Measurements from ENCODE around the gene MAFF. TPM values are rescaled to one million over a fixed set of nuclear protein-coding genes. Genes with fewer than 3 reads are reported as not detected.

The MAFF gene
- total RNA-seq, 1 experiment from 2014 or later: 26.0 TPM

- ChIA-PET POLR2A (no interaction called here), RAD21 (ENCODE audit: low non-redundant PET in 1 of 2, low total read pairs in 2 of 2, uncharacterized antibody in 2 of 2, unreplicated experiment in 2 of 2) (no interaction called here), CTCF (no interaction called here)
- Histone ChIP-seq H3K27me3 (ENCODE audit: insufficient read depth, low read length) (no peaks in the 10 kb centered on the region), H3K9me2 (ENCODE audit: insufficient read depth) (no peaks in the 10 kb centered on the region), H3K9me3 (ENCODE audit: control insufficient read depth in 1 of 2, insufficient read depth in 1 of 2, low read depth in 1 of 2, low read length in 2 of 2) (no peaks in the 10 kb centered on the region), H3K36me3 (ENCODE audit: control insufficient read depth in 1 of 2, insufficient read depth in 2 of 2, low read length in 2 of 2) (0 out of 4 replicates have a peak, but pooled peaks cover 0 to 3% of the 10 kb centered on the region in 2 experiments), H3K27ac (ENCODE audit: low read depth, low read length) (no peak overlapping the region), H3K9ac (ENCODE audit: low read length) (no peak overlapping the region), H3K79me2 (ENCODE audit: insufficient read depth, low read length) (peaks cover 27% of the 10 kb centered on the region), H3K4me2 (ENCODE audit: low read length) (no peak overlapping the region), H3K4me3 (replicated peaks in 1 of 2; ENCODE audit: low read depth in 1 of 2, low read length in 2 of 2) (no peak overlapping the region), H2AFZ (ENCODE audit: low read depth, low read length, poor library complexity, severe bottlenecking) (no peak overlapping the region), H3K4me1 (ENCODE audit: control insufficient read depth in 1 of 2, insufficient read depth in 2 of 2, low read length in 2 of 2) (peaks cover 12 to 32% of the 10 kb centered on the region in 2 experiments), H4K20me1 (ENCODE audit: insufficient read depth) (peaks cover 4% of the 10 kb centered on the region; the same call in 1 of the 2 replicates)
- no peak for ATAC-seq
- TF ChIP-seq CBX3 (IDR thresholded peaks at IDR 0.05; ENCODE audit: low read depth) (no peak), FOSL1 (IDR thresholded peaks at IDR 0.05; ENCODE audit: low read depth) (no peak)
- TF ChIP-seq, protein P1, sequence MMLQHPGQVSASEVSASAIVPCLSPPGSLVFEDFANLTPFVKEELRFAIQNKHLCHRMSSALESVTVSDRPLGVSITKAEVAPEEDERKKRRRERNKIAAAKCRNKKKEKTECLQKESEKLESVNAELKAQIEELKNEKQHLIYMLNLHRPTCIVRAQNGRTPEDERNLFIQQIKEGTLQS (IDR thresholded peaks at IDR 0.05): no peak
- TF ChIP-seq, protein P2, sequence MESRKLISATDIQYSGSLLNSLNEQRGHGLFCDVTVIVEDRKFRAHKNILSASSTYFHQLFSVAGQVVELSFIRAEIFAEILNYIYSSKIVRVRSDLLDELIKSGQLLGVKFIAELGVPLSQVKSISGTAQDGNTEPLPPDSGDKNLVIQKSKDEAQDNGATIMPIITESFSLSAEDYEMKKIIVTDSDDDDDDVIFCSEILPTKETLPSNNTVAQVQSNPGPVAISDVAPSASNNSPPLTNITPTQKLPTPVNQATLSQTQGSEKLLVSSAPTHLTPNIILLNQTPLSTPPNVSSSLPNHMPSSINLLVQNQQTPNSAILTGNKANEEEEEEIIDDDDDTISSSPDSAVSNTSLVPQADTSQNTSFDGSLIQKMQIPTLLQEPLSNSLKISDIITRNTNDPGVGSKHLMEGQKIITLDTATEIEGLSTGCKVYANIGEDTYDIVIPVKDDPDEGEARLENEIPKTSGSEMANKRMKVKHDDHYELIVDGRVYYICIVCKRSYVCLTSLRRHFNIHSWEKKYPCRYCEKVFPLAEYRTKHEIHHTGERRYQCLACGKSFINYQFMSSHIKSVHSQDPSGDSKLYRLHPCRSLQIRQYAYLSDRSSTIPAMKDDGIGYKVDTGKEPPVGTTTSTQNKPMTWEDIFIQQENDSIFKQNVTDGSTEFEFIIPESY (IDR thresholded peaks at IDR 0.05; ENCODE audit: extremely low read depth, insufficient replicate concordance, low read length): no peak
- no peak for DNase-seq (ENCODE audit: low read depth, low spot score)
- intact Hi-C loops (cut with micrococcal nuclease): no loop called here
- BruUV-seq (replicated peaks): no TSS peak
Measured at GRCh38 chr22:38199826-38200559, 1.8 kb upstream of the MAFF start.

- H3K4me2 ChIP-seq (ENCODE audit: low read length): peak overlapping the region; percentile 68
- H3K4me1 ChIP-seq (ENCODE audit: control insufficient read depth in 1 of 2, insufficient read depth in 2 of 2, low read length in 2 of 2): peaks cover 12 to 27% of the 10 kb centered on the region in 2 experiments
- ChIA-PET CTCF (interaction anchor here (1.0 kb wide), 1 partner anchor 87 kb away, joined by 3 read pairs; no protein-coding TSS in a partner anchor), POLR2A (interaction anchor here (0.9 to 2.0 kb wide), 4 partner anchors 13 to 83 kb away, joined by 3 to 6 read pairs (median 4); no protein-coding TSS in a partner anchor), RAD21 (ENCODE audit: low non-redundant PET in 1 of 2, low total read pairs in 2 of 2, uncharacterized antibody in 2 of 2, unreplicated experiment in 2 of 2) (interaction anchor here in 1 of 2 experiments (0.6 kb wide), 1 partner anchor 11 kb away, joined by 4 read pairs; no protein-coding TSS in a partner anchor)
- no peak overlapping the region for H2AFZ ChIP-seq (ENCODE audit: low read depth, low read length, poor library complexity, severe bottlenecking)
- 0 out of 4 replicates have a peak, but pooled peaks cover 0 to 3% of the 10 kb centered on the region in 2 experiments for H3K36me3 ChIP-seq (ENCODE audit: control insufficient read depth in 1 of 2, insufficient read depth in 2 of 2, low read length in 2 of 2)
- intact Hi-C loops (cut with micrococcal nuclease): no loop called here
- H3K79me2 ChIP-seq (ENCODE audit: insufficient read depth, low read length): peaks cover 40% of the 10 kb centered on the region
- no peak for TF ChIP-seq EZH2 (IDR thresholded peaks at IDR 0.05)
- peak overlapping the region; percentile 55 for H3K27ac ChIP-seq (ENCODE audit: low read depth, low read length)
- DNase-seq (ENCODE audit: low read depth, low spot score) (no peak), ATAC-seq (peak; percentile 1)
- no peaks in the 10 kb centered on the region for H3K27me3 ChIP-seq (ENCODE audit: insufficient read depth, low read length)
- H3K9me2 ChIP-seq (ENCODE audit: insufficient read depth): no peaks in the 10 kb centered on the region
- H3K4me3 ChIP-seq (replicated peaks in 1 of 2; ENCODE audit: low read depth in 1 of 2, low read length in 2 of 2): peak overlapping the region; percentile 30 to 40
- BruUV-seq (replicated peaks): TSS peak; percentile 91
- peak overlapping the region; percentile 44 for H3K9ac ChIP-seq (ENCODE audit: low read length)
- H4K20me1 ChIP-seq (ENCODE audit: insufficient read depth): peaks cover 4% of the 10 kb centered on the region; the same call in 1 of the 2 replicates
- H3K9me3 ChIP-seq (ENCODE audit: control insufficient read depth in 1 of 2, insufficient read depth in 1 of 2, low read depth in 1 of 2, low read length in 2 of 2): no peaks in the 10 kb centered on the region
Measured at GRCh38 chr22:38201371-38201710, 453 bp upstream of the MAFF start.
